ENCODE measurements around the gene MYBPHL. TPM values are rescaled to one million over a fixed set of nuclear protein-coding genes. Genes with fewer than 3 reads are reported as not detected.
"Not testable (repeated sequence)": the region's sequence is repeated elsewhere in the genome, so short reads cannot be mapped to it uniquely, and the experiment has no call there.

Gene MYBPHL
- total RNA-seq, 1 donor from 2014 or later: 0.60 TPM

- no peaks in the 10 kb centered on the region for H3K27me3 Mint-ChIP-seq
- H3K36me3 Mint-ChIP-seq: no peaks in the 10 kb centered on the region
- H3K27ac Mint-ChIP-seq: peak overlapping the region; percentile 73
- TF ChIP-seq CTCF (conservative IDR thresholded peaks at IDR 0.05): no peak
- no peak for DNase-seq (ENCODE audit: extremely low spot score, unreplicated experiment)
- H3K4me1 Mint-ChIP-seq (ENCODE audit: unreplicated experiment): peaks cover 21% of the 10 kb centered on the region
- H3K4me3 Mint-ChIP-seq: no peak overlapping the region
- no peaks in the 10 kb centered on the region for H3K9me3 Mint-ChIP-seq
Observed at GRCh38 chr1:109307274-109308021, 637 bp upstream of the MYBPHL start.

- not testable (repeated sequence) for H3K4me3 Mint-ChIP-seq; H3K9me3 Mint-ChIP-seq; H3K36me3 Mint-ChIP-seq; DNase-seq (ENCODE audit: extremely low spot score, unreplicated experiment); H3K27me3 Mint-ChIP-seq
- Mint-ChIP-seq H3K4me1 (ENCODE audit: unreplicated experiment) (peaks cover 21% of the 10 kb centered on the region), H3K27ac (peak overlapping the region; percentile 82)
Observed at GRCh38 chr1:109305991-109306390, 820 bp downstream of the MYBPHL start.

GRCh38 chr1:109304226-109304920 is 2.4 kb downstream of the MYBPHL start:
- no peak for DNase-seq (ENCODE audit: extremely low spot score, unreplicated experiment)
- Mint-ChIP-seq H3K27ac (no peak overlapping the region), H3K36me3 (no peaks in the 10 kb centered on the region), H3K27me3 (no peaks in the 10 kb centered on the region), H3K4me3 (no peak overlapping the region), H3K4me1 (ENCODE audit: unreplicated experiment) (peaks cover 26% of the 10 kb centered on the region), H3K9me3 (no peaks in the 10 kb centered on the region)
- TF ChIP-seq CTCF (conservative IDR thresholded peaks at IDR 0.05): no peak

GRCh38 chr1:109301874-109302273 is 4.9 kb downstream of the MYBPHL start:
- TF ChIP-seq CTCF (conservative IDR thresholded peaks at IDR 0.05): no peak
- H3K36me3 Mint-ChIP-seq: no peaks in the 10 kb centered on the region
- H3K27ac Mint-ChIP-seq: no peak overlapping the region
- H3K4me3 Mint-ChIP-seq: no peak overlapping the region
- no peaks in the 10 kb centered on the region for H3K27me3 Mint-ChIP-seq
- peaks cover 26% of the 10 kb centered on the region for H3K4me1 Mint-ChIP-seq (ENCODE audit: unreplicated experiment)
- no peak for DNase-seq (ENCODE audit: extremely low spot score, unreplicated experiment)
- H3K9me3 Mint-ChIP-seq: no peaks in the 10 kb centered on the region

GRCh38 chr1:109300650-109301151 is 6.1 kb downstream of the MYBPHL start:
- Mint-ChIP-seq H3K4me1 (ENCODE audit: unreplicated experiment) (peaks cover 18% of the 10 kb centered on the region), H3K27ac (no peak overlapping the region), H3K36me3 (no peaks in the 10 kb centered on the region), H3K4me3 (no peak overlapping the region), H3K27me3 (peaks cover under 1% of the 10 kb centered on the region), H3K9me3 (no peaks in the 10 kb centered on the region)
- DNase-seq (ENCODE audit: extremely low spot score, unreplicated experiment): no peak
- no peak for TF ChIP-seq CTCF (conservative IDR thresholded peaks at IDR 0.05)

Data from type B pancreatic cell (in vitro differentiated cells).